Keratinocyte (primary cell): ENCODE data around the gene GNPTG. TPM values are rescaled to one million over a fixed set of nuclear protein-coding genes. Genes with fewer than 3 reads are reported as not detected.

Experiments
- DNase-seq: peaks from one replicate; pipeline ENCODE4 v3.0.0-alpha.2; 2011; ENCODE audit warnings: low read depth, missing footprints, low spot score
- FAIRE-seq: peaks from 2 replicates; lab custom pipeline; 2011; peaks lifted over from hg19 to GRCh38; lab: Jason Lieb, UNC
- H2AFZ ChIP-seq: 2 replicates; pipeline ENCODE4 v1.6.0; 2012; ENCODE audit warnings: low read length, control low read depth, inconsistent platforms; ENCODE audit not compliant: control insufficient read depth
- H3K27ac ChIP-seq: 2 replicates; pipeline ENCODE4 v1.5.1; 2011; ENCODE audit warnings: low read length; ENCODE audit not compliant: control insufficient read depth, insufficient read depth
- H3K27me3 ChIP-seq: 3 replicates; pipeline ENCODE4 v1.6.0; 2011; ENCODE audit warnings: low read length; ENCODE audit not compliant: control insufficient read depth, insufficient read depth; ENCODE audit errors: extremely low read depth
- H3K36me3 ChIP-seq, 2 experiments: 2 replicates in 1 of 2; 3 replicates in 1 of 2; pipeline ENCODE4 v1.5.1; 2011; ENCODE audit warnings: low read length in 2 of 2, mild to moderate bottlenecking in 1 of 2; ENCODE audit not compliant: control insufficient read depth in 2 of 2, insufficient read depth in 2 of 2; ENCODE audit errors: extremely low read depth in 1 of 2
- H3K4me1 ChIP-seq: 3 replicates; pipeline ENCODE4 v1.5.1; 2011; ENCODE audit warnings: low read length; ENCODE audit not compliant: control insufficient read depth, insufficient read depth; ENCODE audit errors: extremely low read depth
- H3K4me2 ChIP-seq: 3 replicates; pipeline ENCODE4 v1.6.0; 2011; ENCODE audit warnings: low read depth, low read length; ENCODE audit not compliant: control insufficient read depth, insufficient read depth; ENCODE audit errors: extremely low read depth
- H3K4me3 ChIP-seq, 3 experiments: fragments of 200-600 bp in 1 of 3; sonication (generic) in 1 of 3; 2 replicates in 2 of 3; 3 replicates in 1 of 3; pipeline ENCODE4 v1.5.1; 2011 to 2016; ENCODE audit warnings: low read length in 3 of 3, mild to moderate bottlenecking in 3 of 3, control low read depth in 2 of 3, inconsistent platforms in 1 of 3, low read depth in 1 of 3, mixed read lengths in 1 of 3, mixed run types in 1 of 3, moderate library complexity in 1 of 3; ENCODE audit not compliant: control insufficient read depth in 2 of 3, insufficient read depth in 2 of 3; ENCODE audit errors: extremely low read depth in 1 of 3
- H3K79me2 ChIP-seq: 2 replicates; pipeline ENCODE4 v1.6.0; 2012; ENCODE audit warnings: low read length; ENCODE audit not compliant: control insufficient read depth, insufficient read depth
- H3K9ac ChIP-seq: 3 replicates; pipeline ENCODE4 v1.6.0; 2011; ENCODE audit warnings: low read length; ENCODE audit not compliant: control insufficient read depth, insufficient read depth; ENCODE audit errors: extremely low read depth
- H3K9me1 ChIP-seq: 3 replicates; pipeline ENCODE4 v1.6.0; 2011; ENCODE audit warnings: low read length; ENCODE audit not compliant: control insufficient read depth, insufficient read depth; ENCODE audit errors: extremely low read depth
- H3K9me3 ChIP-seq: 2 replicates; pipeline ENCODE4 v1.5.1; 2012; ENCODE audit warnings: low read depth, low read length; ENCODE audit not compliant: control insufficient read depth
- H4K20me1 ChIP-seq: 3 replicates; pipeline ENCODE4 v1.6.0; 2011; ENCODE audit warnings: low read length; ENCODE audit not compliant: control insufficient read depth, insufficient read depth; ENCODE audit errors: extremely low read depth
- CTCF ChIP-seq, 3 experiments: IDR thresholded peaks in 1 of 3; conservative IDR thresholded peaks in 1 of 3; optimal IDR thresholded peaks in 1 of 3; 2 replicates in 2 of 3; 3 replicates in 1 of 3; pipeline versions ENCODE3 to v1.5.1; 2011; ENCODE audit warnings: low read length in 3 of 3, mild to moderate bottlenecking in 3 of 3, moderate library complexity in 2 of 3, control low read depth in 1 of 3, inconsistent platforms in 1 of 3; ENCODE audit not compliant: insufficient read depth in 2 of 3; ENCODE audit errors: extremely low read depth in 1 of 3
- EZH2 ChIP-seq: IDR thresholded peaks from one replicate; pipeline ENCODE4 v1.6.1; 2012; ENCODE audit warnings: inconsistent platforms, mild to moderate bottlenecking, low read length, moderate library complexity
- dilution Hi-C: fragments of 300-500 bp; cut with MboI; formaldehyde crosslinking; loops from one replicate; pipeline ENCODE4 v1.7.0; 2020; ENCODE audit warnings: low sequenced_read_pairs; ENCODE audit not compliant: extremely low pct_ligation_motif_present
- polyA plus RNA-seq, 5 experiments: library from polyadenylated mRNA; depleted of rRNA in 3 of 5; stranded (reverse) in 3 of 5; stranded (forward) in 1 of 5; unstranded in 1 of 5; fragments of >200 nt; gene quantifications; 1 replicate in 1 of 5; 2 replicates in 3 of 5; 3 replicates in 1 of 5; pipeline versions ENCODE4 v1.2.1 to v1.2.3, GENCODE V29; 2011 to 2012; ENCODE audit warnings: missing spikeins in 2 of 5, low read depth in 1 of 5, low replicate concordance in 1 of 5

Gene GNPTG
- polyA plus RNA-seq, 1 donor (not counting 4 experiments of a cell fraction or from before 2014, with no cell fraction given) = 30.9 TPM

DNA sequence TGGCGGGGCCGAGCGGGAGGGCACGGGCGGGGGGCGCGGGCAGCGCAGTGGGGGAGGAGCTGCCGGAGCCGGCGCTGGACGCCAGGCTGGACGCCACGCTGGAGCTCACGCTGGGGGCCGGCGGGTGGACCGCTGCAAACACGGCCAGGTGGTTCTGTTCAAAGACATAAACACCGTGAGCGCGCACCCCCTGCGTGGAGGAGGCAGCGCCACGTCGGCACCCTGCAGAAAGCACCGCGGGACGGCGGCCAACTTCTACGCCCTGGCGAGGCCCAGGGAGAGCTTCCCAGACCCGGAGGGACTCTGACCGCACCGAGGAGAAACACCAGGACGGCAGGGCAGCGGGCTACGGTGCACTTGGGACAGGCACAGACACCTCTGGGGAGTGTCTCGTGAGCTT is 33.5 kb downstream of the GNPTG start:
- Histone ChIP-seq H2AFZ (no peak overlapping the region), H4K20me1 (no peaks in the 10 kb centered on the region), H3K4me3 (no peak overlapping the region), H3K27ac (no peak overlapping the region), H3K79me2 (no peaks in the 10 kb centered on the region), H3K27me3 (no peaks in the 10 kb centered on the region), H3K36me3 (peaks cover 0 to 4% of the 10 kb centered on the region in 2 experiments), H3K9ac (no peak overlapping the region), H3K9me1 (no peaks in the 10 kb centered on the region), H3K4me1 (no peaks in the 10 kb centered on the region), H3K9me3 (no peaks in the 10 kb centered on the region), H3K4me2 (no peak overlapping the region)
- DNase-seq = no peak
- FAIRE-seq = no peak
- TF ChIP-seq CTCF (optimal IDR thresholded peaks at IDR 0.05 in 1 of 3, IDR thresholded peaks at IDR 0.05 in 1 of 3, conservative IDR thresholded peaks at IDR 0.05 in 1 of 3; ENCODE audit: extremely low read depth in 1 of 3, insufficient read depth in 2 of 3, low read length in 3 of 3) (no peak), EZH2 (no peak)
- dilution Hi-C loops = no loop called here

DNA sequence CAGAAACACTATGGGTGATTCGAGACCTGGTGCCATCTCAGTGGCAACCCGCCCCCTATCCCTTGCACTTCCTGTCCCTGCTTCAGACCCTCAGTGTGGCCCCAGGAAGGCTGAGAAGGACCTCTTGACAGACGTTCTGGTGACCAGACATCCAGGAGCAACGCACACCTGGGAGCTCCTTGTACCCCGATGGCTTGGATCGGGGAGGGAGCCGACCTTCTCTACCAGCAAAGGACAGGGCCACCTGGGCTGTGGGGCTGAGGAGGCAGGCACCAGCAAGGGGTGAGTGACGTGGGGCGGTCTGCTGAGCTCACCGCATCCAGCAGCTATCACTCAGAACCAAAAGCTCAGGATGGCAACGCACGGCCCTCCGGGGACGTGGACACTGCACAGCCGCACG is 35.6 kb downstream of the GNPTG start:
- Histone ChIP-seq H3K27me3 (no peaks in the 10 kb centered on the region), H3K79me2 (no peaks in the 10 kb centered on the region), H3K9me1 (no peaks in the 10 kb centered on the region), H4K20me1 (no peaks in the 10 kb centered on the region), H2AFZ (no peak overlapping the region), H3K27ac (no peak overlapping the region), H3K4me1 (no peaks in the 10 kb centered on the region), H3K36me3 (peaks cover 0 to 4% of the 10 kb centered on the region in 2 experiments), H3K4me3 (no peak overlapping the region), H3K4me2 (no peak overlapping the region), H3K9me3 (no peaks in the 10 kb centered on the region), H3K9ac (no peak overlapping the region)
- dilution Hi-C loops = no loop called here
- no peak for DNase-seq
- TF ChIP-seq EZH2 = no peak
- TF ChIP-seq CTCF (optimal IDR thresholded peaks at IDR 0.05 in 1 of 3, IDR thresholded peaks at IDR 0.05 in 1 of 3, conservative IDR thresholded peaks at IDR 0.05 in 1 of 3; ENCODE audit: extremely low read depth in 1 of 3, insufficient read depth in 2 of 3, low read length in 3 of 3) = no peak
- no peak for FAIRE-seq
